ENCODE measurements around the gene PHTF1.

PHTF1 gene

DNA sequence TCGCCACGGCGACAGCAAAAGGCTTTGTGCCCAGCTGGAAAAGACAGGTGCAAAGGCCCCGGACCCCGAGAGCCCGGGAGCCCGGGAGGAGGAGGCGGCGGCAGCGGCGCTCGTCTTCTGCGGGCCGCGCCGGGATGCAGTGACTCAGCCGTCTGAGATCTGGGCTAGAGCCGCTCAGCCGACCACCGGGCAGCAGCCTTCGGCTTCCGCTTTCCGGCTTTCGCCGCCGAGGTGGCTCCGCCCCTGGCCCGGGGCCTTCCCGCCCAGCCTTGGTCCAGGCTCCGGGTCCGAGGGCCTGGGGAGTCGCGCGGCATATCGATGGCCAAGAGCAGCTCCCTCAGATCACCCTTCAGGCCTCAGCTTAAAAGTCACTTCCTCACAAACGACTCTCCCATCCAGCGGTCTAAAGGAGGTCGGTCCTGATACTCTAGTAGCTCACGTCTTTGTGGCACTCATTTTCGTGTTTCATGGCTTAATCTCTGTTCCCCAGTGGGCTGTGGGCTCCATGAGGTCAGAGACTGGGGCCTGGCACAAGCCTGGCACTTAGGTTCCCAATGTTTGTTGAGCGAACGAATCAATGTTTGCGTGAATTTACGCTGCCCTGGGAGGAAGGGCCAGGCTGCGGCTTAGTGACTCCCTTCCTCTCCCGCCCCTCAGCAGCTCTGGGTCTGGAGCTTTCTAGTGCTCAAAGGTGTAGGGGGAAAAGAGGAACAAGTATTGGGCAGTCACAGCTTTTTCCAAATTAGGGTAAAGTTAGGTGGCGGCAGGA is at the start of gene PHTF1:
Gene PHTF1, minus strand, starts transcription at position 154 of the 769 bp plus-strand sequence. CDS start 783 bp downstream, outside the sequence.
- peak; percentile 70 for DNase-seq

DNA sequence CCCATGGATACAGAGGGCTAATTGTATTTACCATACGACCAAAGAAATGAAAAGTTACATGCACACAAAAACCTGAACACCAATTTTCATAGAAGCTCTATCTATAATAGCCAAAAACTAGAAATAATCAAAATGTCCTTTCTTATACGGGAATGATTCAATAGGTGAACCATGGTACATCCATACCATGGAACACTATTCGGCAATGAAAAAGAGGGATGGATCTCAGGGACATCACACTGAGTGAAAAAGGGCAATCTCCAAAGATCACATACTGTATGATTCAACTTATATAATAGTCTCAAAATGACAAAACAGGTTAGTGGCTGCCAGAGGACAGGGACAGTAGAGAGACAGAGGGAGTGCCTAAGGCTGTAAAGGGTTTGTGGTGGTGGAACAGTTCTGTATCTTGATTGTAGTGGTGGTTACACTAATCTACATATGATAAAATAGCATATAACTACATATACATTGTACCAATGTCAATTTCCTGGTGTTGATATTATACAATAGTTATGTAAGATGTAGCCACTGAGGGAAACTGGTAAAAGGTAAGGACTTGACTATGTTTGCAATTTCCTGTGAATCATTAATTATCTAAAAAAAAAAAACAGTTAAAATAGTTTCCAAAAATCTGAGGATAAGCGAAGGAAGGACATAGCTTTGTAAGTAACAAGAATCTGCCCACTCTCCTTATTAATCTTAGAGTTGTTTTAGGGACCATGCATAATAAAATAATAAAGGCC is 49.3 kb upstream of the PHTF1 start:
- no peak for DNase-seq

DNA sequence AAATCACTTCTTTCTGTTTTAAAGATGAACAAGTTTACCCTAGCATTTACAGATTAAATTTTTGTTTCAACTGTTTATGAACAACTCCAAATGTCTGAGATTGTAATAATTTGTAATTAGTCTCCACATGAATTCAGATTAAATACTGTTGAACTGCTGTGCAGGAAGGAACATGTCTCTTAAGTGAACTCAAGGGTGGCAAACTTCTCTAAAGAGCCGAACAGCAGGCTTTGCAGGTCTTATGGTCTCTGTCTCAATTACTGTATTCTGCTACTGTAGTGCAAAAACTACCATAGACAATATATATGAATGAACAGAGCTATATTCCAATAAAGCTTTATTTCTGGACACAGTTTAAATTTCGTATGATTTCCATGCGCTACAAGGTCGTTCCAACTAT is 46.4 kb upstream of the PHTF1 start:
- no peak for DNase-seq

DNA sequence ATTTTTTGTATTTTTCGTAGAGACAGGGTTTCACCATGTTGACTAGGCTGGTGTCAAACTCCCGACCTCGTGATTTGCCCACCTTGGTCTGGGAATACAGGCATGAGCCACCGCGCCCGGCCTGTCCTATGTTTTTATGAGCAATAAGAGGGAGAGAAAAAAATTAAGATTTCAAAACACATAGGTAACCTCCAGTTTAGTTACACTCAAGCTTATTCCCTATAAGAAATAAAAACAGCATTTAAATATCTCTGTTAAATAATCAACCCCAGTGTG is 45.9 kb upstream of the PHTF1 start:
- DNase-seq = no peak

DNA sequence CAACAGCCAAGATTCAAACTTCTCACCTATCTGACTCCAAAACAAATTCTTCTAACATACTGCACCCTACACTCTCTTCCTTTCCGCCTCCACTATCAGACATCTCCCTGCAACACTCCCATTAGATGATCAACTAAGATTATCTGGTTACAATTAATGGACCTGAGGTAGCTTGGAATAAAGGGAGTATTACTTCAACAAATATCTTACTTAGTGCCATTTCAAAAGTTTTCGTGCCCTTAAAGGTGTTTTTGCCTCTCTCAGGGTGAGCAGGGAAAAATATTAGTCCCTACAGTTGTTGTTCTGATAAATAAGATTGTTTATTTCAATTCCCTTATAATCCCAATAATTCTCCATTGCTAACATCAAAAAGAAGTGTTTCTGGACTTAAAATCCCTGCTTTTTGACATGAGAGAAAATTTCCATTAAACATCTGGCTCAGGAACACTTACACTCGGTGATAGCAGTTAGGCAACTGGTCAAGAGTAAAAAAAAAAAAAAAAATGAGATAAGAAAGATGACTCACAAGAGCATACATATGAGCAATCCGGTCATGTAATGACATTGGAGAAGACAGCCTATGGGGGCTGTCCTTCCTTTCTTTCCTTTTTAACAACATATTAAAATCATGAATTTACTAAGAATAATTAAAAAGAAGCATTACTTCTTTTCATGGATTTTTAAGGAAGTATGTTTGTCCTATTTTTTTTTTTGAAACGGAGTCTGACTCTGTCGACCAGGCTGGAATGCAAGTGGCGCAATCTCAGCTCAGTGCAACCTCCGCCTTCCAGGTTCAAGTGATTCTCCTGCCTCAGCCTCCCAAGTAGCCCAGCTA is 45.4 kb upstream of the PHTF1 start:
- no peak for DNase-seq

DNA sequence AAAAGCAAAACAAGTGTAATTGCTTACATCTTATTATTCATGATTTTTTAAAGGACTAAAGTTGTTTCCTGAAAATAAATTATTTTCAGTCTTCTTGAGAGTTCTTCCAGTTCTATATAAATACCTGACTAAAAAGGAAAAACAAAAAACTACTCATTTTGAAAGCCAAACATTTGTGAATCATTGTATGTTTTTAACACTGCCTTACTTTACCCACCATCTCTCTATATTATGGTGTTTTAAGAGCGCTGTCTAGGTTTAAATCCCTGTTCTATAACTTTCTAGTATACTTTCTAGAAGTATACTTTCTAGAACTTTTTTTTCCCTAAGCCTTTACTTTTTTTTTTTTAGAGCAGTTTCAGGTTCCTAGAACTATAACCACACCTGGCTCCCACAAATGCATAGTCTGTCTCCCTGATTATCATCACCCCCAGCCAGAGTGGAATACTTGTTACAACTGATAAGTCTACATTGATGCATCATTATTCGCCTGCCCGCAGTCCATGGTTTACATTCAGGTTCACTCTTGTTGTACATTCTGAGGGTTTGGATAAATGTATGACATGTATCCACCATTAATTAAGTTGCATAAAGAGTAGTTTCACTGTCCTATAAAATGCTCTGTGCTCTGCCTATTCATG is 43.2 kb upstream of the PHTF1 start:
- DNase-seq = no peak

DNA sequence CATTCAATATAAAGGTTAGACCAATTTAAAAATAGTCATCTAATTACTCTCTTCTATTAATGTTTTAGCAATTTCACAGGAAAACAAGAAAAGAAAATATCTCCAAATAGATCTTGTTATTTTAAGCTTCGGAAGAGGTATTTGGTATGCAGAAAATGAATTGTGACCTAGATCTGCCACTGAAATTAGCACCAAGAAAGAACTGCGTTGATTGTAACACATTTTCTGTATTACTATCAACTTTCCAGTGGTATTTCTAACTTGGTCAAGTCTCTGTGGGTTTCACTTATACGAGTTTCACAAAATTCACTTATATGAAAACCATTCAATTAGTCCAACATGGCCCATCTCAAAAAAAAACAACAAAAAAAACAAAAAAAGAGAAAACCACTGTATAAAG is 41.2 kb upstream of the PHTF1 start:
- no peak for DNase-seq

DNA sequence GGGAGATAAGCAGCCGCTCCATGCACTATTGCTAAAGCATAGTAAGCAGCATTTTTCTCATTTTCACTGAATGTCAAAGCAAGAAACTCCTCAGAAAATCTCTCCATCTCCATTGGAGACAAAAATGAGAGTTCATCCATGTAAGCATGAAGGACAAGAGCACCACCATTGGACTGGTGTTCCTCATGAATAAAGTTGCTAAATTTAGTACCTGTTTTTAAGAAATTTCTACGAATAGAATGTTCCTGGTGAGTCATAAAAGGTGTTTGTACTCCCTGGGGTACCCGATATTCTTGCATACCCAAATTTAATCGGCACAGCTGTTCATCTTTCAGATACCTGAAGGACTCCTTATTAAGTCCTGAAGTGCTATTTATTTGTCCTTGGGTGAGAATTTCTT is 38.2 kb upstream of the PHTF1 start:
- DNase-seq = no peak

DNA sequence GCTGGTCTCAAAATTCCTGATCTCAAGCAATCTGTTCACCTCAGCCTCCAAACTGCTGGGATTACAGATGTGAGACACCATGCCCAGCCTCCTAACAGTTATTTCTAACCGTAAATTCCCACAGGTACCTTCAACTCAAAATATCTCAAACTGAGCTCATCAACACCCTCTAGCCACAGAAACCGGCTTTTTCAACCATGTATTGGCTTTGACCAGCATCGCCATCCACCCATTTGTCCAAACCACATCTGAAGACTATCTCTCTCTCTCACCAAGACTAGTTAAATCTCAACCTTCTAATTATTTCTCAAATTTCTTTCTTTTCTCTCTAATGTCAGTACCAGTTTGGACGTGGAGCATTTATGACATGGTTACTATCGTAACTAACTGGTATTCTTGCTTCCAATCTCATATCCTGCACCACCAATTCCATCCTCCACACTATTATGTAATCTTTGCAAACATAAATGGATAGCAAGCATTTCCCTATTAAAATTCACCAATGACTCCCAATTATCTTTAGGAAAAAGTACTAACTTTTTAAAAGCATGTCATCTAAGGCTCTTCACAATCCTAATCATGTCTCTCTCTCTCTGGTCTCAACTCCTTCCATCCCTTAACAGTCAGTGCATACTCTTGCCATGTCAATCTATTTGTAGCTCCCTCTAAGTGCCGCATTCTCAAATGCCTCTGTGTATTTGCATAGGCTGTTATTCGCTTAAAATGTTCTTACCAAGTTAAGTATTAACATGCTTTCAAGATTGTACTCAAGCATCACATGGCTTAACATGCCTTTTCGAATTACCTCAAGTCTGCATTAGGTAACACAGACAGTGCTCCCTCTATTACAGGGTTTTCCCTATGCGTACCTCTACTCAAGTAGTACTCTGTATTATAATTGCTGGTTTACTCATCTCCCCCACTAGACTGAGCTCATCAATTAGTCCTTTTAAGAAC is 34.9 kb upstream of the PHTF1 start:
- DNase-seq = no peak

DNA sequence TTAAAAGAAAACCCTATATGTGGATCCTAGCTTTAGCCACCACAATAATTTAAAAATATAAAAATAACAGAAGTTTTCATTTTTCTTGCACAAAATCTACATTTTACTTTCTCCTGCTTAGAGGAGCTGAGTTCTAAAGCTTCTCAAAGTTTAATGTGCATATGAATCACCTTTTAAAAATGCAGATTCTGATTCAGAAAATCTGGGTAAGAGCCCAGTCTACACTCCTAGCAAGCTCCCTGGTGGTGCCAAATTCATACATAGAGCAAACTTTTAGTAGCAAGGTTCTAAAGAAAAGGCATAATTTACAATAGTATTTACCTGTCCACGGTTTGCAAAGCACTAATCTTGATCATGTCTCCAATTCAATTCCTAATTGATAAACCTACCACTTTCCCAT is 33.7 kb upstream of the PHTF1 start:
- no peak for DNase-seq

DNA sequence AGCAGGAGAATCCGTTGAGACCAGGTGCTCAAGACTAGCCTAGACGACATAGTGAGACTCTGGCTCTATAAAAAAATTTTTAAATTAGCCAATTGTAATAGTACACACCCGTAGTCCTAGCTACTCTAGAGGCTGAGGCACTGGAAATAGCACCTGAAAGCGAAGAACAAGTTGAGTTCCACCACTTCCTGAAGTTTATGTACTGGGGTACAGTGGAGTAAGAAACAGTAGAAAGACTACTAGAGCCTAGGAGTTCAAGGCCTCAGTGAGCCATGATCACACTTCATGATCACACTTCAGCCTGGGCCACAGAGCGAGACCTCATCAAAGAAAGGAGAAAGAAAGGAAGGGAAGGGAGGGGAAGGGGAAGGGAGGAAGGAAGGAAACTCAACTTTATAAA is 33.2 kb upstream of the PHTF1 start:
- no peak for DNase-seq

DNA sequence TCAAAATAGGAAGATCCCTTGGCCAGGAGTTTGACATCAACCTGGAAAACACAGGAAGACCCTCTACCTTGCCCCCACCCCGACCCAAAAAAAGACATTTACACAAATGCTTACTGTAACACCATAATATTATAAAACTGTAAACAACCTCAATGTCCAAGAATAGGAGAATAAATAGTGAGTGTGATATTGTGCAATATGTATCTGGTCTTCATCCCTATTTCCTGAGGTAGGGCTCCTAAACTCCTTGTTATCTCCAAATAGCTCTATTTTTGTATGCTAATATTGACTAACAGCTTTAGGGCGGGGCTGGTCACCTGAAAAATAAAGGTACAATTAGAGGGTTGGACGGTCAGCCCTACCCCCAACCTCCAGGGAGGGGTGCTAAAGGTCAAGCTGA is 29.5 kb upstream of the PHTF1 start:
- no peak for DNase-seq

DNA sequence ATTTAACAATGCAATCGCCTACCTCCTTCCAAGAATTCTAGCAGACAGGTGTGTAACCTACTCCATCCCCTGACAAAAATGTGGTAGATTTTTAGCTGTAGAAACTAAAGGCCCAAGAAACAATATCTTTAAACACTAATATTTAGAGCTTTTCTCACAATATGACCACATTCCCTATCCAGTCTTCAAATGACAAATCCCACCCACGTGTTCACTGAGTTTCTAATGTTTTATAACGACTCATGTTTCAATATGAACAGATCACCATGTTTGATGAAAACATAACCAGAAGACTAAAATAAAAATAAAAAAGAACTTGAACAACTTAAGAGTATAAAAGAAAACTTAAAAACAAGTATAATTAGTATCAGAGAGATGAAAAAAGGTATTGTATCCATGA is 28.4 kb upstream of the PHTF1 start:
- no peak for DNase-seq

DNA sequence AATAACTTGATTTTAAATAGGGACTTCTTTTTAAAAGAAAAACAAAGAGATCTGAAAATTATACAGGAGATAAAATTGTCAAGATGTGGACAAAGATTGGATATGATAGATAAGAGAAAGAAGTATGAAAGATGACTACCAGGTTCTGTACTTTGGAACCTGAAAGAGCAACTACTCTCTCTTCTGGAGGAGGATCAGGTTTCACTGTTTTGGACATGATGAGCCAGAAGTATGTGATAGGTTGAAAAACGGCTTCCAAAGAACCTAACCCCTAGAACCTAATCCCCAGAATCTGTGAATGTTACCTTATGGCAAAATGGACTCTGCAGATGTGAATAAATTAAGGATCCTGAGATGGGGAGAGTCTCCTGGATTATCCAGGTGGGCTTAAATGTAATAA is 26.8 kb upstream of the PHTF1 start:
- DNase-seq = no peak

DNA sequence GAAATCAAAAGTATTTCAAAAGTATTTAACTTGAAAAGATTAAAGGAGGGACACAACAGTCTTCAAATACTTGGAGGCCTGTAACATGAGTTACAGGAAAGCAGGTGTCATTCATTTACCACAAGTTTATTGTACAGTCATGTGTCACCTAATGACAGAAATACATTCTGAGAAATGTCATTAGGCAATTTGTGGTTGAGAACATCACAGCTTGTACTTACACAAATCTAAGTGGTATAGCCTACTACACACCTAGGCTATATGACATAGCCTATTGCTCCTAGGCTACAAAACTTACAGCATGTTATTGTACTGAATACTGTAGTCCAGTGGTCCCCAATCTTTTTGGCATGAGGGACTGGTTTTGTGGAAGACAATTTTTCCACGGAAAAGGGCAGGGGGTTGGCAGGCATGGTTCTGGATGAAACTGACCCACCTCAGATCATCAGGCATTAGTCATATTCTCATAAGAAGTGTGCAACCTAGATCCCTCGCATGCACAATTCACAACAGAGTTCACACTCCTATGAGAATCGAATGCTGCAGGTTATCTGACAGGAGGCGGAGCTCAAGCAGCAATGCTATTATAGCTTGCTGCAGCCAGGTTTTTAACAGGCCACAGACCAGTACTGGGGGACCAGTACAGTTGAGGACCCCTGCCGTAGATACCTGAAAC is 25.0 kb upstream of the PHTF1 start:
- DNase-seq = no peak

DNA sequence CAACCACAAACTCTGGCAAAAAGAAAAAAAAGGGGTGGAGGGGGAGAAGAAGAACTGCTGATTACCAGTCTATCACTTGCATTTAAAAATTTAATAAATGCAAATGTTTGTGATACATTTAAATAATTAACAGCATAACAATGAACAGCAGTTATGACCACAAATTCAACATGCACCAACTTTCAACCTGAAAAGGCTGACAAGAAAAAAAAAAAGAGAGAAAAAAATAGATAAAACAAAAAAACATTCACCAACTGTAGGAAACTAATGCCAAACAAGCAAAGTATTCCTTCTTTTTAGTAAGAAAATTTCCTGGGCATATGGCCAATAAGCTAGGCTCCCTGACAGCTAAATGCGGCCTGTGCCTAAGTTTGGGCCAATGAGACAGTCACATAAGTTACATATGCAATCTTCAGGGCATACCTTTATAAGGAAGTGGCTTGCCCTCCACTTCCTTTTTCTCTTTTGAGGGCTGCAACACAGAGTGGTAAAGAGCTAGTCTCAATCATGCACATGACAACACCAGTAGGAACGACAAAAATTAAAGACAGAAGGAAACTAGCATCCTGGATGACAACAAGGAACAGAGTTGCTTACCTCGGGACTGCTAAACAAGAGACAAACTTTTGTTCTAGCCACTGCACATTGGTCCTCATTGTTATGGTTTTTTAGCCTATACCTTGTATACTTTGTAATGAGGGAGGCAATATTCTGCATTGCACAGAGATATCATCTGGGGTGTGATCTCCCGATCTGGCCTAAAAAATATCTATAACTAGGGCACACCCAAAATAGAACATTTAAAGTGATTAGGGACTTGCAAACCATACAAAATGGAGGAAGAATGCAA is 24.2 kb upstream of the PHTF1 start:
- peak; percentile 48 for DNase-seq

DNA sequence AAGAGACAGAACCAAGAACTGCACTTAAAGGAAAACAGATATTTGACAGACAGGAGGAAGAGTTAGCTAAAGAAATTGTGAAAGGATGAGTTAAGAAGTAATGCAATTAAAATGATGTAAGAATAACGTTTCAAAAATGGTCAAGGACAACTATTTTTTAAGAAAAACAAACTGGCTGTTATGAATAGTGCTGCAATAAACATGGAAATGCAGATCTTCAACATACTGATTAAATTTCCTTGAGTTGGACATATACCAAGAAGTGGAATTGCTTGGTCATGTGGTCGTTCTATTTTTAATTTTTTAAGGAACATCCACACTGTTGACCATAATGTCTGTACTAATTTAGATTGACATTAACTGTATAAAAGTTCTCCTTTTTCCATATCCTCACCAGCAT is 23.1 kb upstream of the PHTF1 start:
- DNase-seq = no peak

DNA sequence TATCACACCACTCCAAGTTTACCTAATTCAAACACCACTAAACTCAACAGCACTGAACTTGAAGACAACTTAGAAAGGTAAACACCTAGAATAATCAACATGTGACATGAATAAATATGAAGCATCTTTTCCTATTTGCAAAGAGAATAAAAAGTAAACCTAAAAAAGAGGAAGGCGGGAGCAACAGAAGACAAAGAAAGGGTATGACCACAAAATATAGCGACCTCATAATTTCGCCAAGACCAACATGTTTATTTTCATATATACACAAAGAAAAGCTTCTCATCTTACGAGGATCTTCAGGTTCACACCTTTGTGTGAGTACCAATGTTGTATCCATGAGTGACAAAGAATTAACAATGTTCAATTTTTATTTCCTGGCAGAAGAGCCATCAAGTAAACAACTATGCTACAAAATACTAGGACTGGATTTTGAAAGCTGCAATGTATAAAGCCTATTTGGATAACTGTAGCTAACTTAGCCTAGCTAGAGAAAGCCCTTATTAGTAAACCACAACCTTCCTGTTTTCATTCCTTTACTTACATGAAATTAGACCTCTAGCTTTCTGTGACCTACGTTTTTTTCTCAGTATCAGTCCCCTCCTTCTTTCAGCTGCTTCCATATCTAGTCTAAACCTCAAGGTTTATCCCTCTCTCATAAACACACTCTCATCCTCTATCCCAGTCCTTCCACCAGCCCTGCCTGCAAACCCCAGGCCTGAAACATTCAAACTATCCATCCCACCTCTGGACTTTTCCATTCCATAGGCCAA is 21.3 kb upstream of the PHTF1 start:
- no peak for DNase-seq

DNA sequence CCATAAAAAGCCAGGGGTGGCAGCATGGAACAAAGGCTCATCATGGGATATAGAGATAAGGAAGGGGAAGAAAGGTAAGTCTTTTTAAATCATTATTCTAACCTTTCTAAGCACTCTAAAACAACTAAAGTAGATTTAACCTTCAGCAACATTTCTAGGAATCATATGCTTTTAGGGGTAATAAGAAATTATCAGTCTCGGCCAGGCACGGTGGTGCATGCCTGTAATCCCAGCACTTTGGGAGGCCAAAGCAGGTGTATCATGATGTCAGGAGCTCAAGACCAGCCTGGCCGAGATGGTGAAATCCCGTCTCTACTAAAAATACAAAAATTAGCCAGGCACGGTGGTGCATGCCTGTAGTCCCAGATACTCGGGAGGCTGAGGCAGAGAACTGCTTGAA is 20.3 kb upstream of the PHTF1 start:
- DNase-seq = no peak

DNA sequence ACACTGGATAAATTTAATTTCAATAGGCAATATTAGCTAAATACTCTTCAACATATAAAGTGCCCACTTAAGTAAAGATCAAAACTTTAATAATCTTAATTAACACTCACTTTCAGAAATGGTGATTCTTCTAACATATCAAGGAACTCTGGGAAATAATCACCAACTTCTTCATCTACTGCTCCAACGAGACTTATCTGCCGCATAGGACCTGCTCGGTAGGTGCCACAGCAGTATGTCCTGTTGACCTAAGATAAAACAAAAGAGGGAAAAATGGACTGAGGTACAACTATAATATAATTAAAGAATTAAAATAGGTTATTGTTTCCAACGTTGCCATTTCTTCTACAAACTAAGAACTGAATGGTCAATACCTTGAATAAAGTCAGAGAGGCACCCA is 18.3 kb upstream of the PHTF1 start:
- no peak for DNase-seq

Data from CD4-positive, alpha-beta T cell treated with Interferon gamma for 1 hour (primary cell).